Activated CD8-positive, alpha-beta memory T cell treated with anti-CD3 and anti-CD28 coated beads, Interleukin-2, amount 50 U/mL, for 24 hours (primary cell): ENCODE measurements around the gene ABCB1.
"Not testable (repeated sequence)": the region's sequence is repeated elsewhere in the genome, so short reads cannot be mapped to it uniquely, and the experiment has no call there.

Experiments
- DNase-seq: peaks from one replicate; pipeline ENCODE4 v3.0.0-alpha.2; 2020; ENCODE audit errors: extremely low read depth

ABCB1 gene

DNA sequence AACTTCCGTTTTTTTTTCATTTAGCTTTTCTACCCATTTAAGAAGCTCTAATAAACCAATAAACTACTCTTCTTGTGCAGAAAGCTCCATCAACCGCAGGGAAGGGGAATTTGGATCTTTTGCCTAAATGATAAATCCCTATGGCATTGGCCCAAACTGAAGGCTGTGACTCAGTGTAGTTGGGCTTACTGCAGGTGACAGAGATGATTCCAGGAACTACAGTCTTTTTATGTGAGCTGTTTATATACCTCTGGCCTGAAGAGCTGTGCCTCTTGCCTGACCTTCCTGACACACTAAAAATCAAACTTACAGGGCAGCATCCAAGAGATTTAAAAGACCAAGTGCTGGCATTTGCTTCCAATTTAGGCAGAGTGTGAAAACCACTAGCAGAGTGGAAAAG is 25.2 kb downstream of the ABCB1 start:
- DNase-seq: no peak

DNA sequence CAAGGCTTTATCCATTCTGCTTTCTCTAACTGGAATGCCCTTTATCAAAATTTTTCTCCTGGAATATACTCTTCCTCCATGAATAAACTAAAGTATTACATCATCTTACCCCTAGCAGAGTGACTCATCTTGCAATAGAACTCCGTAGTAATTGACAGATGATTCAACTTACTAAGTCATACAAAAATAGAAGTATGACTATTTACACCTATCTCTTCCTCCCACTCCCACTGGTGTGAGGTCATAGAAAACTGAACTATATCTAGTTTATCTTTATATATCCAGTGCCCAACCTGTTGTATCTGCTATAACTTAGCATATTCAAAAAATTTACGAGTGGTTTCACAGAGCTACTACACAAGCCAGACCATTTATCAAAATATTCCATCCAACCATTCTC is 26.1 kb downstream of the ABCB1 start:
- no peak for DNase-seq

DNA sequence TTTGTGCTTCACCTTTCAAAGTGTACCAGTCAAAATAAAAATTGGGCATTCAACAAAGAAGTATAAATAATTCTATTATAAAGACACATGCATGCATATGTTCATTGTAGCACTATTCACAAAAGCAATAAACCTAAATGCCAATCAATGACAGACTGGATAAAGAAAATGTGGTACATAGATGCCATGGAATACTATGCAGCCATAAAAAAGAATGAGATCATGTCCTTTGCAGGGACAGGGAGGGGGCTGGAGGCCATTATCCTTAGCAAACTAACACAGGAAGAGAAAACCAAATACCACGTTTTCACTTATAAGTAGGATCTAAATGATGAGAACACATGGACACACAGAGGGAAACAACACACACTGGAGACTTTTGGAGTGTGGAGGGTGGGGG is 28.2 kb downstream of the ABCB1 start:
- DNase-seq: not testable (repeated sequence)

DNA sequence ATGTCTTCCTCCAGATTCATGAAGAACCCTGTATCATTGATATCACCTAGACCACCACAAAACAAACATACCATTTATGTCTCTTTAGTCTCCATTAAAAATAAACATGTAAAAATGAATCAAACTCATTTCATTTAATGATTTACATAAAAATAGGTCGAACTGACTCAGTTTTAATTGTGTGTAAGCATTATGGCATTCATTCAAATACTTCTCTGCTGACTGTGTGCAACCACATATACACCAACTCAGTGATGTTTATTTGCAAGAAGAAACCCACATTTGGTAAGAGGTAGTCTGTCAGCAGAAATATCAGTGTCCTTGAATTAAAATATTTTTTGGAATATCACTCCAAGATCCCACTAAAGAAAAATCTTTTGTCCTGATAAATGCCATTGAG is 30.5 kb downstream of the ABCB1 start:
- DNase-seq: no peak

DNA sequence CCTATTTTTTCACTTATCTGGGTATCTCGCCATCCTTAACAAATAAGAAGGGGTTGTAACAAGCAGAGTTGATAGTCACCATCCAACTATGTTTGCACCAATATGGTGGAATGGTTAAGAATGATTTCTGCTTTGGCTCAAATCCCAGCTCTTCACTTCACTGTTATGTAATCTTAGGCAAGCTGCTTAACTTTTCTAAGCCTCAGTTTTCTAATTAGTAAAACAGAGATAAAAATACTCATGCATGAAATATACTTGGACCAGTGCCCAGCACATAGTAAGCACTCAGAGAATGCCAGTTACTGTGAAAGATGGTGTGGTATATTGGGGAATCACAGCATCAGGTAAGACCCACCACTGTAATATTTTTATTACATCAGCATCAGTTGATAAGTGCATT is 33.6 kb downstream of the ABCB1 start:
- no peak for DNase-seq

DNA sequence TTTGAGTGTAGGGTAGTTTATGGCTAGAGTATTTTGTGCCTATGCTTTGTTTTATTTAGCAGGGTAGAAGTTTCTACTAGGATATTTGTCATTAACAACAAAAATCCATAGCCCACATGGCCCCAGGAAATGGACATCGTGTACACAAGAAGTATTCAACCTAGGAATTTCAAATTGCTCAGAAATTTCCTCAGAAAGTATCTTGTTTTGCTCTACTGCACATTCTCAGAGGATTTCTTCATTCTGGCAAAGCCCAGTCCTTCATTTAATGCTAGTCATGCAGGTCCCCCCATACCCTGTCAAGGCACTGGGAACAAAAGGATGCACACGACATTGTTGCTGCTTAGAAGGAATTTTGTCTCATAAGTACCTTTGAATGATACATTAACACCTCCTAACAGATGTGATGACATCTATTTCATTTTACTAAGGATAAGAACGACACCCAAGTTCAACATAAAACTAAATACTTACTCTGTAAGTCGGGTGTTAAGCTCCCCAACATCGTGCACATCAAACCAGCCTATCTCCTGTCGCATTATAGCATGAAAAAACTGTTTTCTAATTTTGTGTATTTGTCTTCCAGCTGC is 34.3 kb downstream of the ABCB1 start:
- DNase-seq: no peak

DNA sequence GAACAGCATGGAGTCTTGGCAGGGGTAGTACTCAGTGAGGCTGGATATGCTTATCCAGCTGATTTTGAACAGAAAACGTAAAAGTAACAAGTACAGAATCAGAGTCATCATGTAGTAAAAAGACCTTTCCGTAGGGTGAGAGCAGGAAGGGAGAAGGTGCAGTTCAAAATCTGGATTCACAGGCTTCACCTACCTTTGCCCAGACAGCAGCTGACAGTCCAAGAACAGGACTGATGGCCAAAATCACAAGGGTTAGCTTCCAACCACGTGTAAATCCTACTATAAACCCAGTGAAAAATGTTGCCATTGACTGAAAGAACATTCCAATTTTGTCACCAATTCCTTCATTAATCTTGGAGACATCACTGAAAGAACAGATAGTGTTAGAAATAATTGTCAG is 34.8 kb downstream of the ABCB1 start:
- no peak for DNase-seq

DNA sequence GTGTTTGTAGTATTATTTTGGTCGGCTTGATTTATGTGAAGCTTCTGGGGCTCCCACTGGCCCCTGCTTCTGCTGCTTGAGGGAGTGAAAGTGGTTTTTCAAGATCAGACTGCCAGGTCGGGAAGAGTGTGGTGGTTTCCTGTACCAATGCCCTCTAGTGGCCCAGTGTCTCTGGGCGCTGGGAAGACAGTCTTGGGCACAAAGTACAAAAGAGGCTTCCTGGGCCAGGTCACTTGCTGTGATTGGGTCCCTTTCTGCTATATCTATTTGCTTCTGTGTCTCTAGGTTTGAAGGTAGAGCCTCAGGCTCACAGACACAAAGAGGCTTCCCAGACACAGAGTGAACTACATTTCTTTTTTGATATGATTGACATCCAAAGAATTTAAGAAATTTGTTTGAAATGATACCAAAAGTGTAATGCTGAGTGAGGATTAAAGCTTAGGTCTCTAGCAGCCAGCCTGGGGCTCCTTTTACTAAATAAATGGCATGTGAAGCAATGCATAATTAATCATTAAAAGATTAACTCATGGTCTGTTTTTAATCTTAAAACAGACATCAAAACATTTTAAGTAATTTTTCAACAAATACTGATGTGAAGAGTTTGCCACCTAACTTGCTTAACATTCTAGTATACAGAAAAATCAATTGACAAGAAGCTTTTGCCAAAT is 36.3 kb downstream of the ABCB1 start:
- DNase-seq: no peak

DNA sequence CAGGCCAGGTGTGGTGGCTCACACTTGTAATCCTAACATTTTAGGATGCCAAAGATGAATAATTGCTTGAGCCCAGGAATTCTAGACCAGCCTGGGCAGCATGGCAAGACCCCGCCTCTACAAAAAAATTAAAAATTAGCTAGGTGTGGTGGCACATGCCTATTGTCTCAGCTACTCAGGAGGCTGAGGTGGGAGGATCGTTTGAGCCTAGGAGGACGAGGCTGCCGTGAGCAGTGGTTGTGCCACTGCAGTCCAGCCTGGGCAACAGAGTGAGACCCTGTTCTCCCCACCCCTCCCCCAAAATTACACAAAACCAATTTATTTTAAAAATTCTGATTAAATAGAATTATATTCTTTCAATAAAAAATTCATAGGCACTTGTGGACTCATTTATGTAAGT is 39.0 kb downstream of the ABCB1 start:
- DNase-seq: no peak

DNA sequence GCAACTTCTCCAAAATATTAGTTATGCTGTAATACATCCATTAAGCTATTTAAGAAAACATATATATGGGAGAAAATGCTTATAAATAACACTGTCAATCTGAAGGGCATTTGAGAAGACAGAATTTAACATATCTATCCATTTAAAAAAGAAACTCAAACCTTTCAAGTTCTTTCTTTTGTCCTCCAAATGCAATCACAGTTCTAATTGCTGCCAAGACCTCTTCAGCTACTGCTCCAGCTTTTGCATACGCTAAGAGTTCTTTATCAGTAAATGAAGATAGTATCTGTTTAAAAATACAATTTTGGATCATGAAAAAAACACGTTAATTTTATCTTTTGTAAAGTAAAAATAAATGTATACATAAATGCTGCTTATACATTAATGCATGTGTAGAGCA is 39.6 kb downstream of the ABCB1 start:
- DNase-seq: no peak

DNA sequence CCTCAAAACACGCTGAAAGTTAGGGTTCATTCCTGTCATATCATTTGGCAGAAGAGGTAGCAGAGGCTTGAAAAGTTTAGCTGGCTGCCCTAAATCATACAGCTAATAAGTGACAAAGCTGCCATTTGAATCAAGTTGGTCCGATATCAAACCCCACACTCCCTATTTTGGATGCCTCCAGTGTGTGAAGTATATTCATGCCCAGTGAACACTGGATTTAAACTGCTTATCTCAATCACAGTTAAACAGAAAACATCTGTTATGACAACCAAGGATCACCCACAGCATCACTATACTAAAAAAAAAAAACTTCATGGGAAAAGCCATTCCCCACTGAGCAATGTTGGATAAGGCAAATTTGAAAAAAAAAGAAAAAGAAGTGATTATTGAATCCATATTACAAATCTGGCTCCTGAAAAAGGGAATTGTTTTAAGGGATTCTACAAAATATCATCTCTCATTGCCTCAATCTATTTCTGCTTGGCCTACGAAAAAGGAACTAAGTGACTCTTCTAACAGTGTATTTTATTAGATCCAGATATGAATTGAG is 48.3 kb downstream of the ABCB1 start:
- no peak for DNase-seq

DNA sequence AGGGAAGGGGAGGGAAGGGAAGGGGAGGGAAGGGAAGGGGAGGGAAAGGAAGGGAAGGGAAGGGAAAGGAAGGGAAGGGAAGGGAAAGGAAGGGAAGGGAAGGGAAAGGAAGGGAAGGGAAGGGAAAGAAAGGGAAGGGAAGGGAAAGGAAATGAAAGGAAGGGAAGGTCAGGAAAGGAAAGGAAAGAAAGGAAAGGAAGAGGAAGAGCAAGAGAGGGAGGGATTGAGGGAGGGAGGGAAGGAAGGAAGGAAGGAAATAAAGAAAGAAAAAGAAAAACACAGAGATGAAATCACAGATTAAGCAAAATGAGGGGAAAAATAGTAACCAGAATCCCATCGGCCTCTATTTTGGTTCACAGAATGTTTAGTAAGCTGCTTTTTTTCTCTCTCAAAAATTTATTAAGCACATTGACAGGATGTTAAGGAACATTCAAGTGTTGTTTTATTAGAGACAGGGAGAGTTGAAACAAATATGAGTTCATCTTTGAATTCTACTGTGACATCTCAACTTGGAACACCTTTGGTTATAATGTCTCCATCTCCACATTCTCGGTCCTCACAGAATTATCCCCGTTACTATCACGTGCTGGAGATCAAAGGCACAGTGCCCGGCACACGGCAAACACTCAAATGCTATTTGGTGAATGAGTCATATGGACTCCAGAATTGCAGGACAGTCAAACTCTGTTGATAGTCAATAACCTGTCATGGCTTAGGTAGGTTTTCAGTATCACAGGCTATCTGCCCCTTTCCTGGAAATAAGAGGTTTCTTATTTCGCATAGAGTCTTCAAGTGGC is 52.4 kb downstream of the ABCB1 start:
- no peak for DNase-seq

DNA sequence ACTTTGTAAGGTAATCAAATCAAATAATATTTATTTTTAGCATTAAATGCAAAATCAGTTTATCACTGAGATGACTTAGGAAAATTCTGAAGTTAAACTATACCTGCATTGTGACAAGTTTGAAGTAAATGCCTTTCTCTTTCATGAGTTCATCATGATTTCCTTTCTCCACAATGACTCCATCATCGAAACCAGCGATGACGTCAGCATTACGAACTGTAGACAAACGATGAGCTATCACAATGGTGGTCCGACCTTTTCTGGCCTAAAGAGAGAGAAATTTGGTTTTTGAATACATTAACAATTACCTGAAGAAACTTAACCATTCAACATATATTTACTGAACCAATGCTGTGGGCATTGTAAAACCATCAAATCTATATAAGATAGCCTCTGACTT is 54.9 kb downstream of the ABCB1 start:
- no peak for DNase-seq

DNA sequence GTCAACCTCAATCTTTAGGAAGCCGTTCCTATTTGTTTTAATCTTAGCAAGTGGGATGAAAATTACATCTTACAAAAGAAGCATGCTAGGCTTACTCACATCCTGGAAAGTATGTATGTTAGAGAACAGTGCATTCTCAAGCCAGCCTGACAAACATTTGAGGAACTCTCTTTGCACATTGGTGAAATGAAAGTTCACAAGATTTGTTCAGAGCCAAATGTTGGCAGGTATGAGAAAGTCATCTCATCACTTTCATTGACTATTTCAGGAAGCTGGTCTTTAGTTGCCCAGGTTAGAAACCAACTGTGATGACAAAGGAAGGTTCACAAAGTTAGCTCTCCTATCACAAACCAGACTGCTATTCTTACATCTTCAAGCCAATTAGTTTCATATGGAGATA is 57.1 kb downstream of the ABCB1 start:
- no peak for DNase-seq

DNA sequence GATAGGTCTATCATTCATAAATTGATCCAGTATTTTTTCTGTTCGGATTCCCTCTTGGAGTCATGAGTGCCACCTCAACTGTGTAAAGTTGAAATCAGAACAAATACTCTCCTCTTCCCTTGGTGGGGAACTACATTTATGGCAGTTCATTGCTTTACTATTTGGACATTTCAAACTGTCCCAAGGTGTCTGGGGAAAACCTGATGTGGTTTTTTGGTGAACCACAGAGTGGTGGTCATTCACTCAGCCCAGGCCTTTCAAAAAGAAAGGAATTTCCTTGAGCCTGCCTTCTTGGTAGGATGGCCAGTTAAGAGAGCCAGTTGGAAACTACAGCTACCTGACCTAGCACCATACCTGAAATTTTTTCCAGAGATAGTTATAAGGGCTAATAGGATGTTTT is 59.0 kb downstream of the ABCB1 start:
- no peak for DNase-seq

DNA sequence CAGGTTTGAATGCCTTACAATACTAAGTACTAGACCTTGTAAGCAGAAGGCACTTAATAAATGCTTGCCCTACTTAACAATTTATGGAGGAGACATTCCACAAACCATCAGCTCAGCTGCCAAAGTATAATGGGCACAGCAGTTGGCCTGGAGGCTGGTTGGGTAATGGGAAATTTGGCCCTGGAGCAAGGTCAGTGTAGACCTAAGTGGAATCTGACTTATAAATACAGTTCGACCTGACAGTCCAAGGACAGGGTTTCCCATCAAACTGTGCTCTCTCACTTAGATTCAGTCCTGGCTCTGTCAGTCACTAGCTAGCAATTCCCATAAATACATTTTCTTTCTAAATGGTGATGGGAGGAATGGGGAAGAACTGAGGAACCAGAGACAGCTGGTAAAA is 62.6 kb downstream of the ABCB1 start:
- DNase-seq: no peak

DNA sequence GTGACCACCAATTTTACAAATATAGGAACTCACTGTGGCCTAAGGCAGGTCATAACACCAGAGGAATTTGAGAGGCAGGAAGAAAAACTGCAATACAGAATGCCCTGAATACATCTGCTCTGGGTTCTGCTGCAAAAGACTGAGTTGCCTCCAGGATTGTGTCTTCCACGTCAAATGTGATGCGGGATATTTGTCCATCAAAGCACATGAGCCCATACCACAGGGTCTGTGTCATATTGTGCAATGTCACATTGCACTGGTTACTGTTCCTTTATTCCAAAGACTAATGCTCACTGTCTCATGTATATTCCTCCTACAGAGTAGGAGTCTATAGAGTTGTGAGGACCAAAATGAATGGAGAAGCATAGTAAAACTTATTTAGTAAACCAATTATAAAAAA is 66.6 kb downstream of the ABCB1 start:
- no peak for DNase-seq

DNA sequence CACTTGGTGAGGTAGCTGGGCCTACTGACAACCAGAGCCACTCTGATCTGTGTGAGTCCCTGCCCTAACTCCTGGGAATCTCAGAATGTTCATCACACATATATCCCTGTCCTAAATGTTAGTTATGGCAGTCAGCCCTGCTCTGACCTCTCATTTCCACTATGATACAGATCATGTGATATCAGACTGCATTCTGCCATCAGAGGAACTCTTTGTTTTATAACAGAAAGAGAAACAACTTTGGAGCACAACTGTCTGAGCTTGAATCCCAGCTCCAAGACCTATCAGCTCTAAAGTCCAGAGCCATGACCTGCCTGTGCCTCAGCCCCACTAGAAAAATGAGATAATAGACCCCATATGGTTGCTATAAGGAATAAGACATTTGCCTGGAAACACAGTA is 70.6 kb downstream of the ABCB1 start:
- no peak for DNase-seq

DNA sequence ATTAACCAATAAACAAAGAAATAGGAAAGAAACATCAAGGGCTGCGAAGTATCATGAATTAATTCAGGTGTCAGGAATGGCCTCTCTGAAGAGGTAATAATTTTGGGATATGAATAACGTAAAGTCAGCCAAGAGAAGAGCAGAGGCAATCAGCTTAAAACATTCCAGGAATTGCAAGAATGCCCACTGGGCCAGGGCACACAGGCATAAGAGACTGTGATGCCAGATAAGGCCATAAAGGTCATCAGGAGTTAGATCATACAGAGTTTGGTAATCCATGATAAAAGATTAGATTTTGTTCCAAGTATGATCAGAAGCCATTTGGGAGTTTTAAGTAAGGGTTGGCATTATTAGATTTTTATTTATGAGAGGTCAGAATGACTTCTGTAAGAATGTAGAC is 72.0 kb downstream of the ABCB1 start:
- no peak for DNase-seq

DNA sequence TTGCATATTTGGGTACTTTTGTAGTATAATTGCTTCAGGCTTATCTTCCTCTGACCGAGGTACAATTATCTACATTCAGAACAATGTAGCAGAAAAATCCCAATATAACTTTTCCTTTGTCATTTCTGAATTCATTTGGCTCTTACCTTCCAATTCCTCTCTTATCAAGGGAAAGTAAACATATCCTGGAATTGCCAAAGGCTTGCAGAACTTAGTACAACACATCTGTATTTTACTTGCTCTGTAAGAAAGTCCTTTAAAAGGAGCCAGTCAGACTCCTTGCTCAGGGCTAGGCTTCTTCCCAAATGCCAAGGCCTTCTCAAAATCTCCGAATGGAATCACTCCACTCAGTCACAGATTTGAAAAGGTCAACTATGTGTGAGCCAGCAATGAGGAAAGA is 81.9 kb downstream of the ABCB1 start:
- no peak for DNase-seq

DNA sequence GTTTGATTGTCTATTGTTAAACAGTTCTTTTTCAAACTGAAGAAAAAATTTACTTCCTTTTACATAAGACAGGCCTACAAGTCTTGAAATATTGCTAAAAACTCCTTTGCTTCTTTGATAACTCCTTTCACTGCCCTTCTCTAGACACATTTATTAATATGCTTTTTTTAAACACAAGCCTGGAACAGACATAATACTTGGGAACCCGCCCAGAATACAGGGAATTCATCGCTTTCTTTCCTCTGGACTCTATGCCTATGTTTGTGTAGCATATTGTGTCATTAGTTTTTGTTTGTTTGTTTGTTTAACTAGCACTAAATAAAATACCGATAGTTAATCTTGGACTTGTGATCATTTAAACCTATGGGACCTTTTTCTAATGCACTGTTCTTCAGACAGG is 82.8 kb downstream of the ABCB1 start:
- DNase-seq: no peak

DNA sequence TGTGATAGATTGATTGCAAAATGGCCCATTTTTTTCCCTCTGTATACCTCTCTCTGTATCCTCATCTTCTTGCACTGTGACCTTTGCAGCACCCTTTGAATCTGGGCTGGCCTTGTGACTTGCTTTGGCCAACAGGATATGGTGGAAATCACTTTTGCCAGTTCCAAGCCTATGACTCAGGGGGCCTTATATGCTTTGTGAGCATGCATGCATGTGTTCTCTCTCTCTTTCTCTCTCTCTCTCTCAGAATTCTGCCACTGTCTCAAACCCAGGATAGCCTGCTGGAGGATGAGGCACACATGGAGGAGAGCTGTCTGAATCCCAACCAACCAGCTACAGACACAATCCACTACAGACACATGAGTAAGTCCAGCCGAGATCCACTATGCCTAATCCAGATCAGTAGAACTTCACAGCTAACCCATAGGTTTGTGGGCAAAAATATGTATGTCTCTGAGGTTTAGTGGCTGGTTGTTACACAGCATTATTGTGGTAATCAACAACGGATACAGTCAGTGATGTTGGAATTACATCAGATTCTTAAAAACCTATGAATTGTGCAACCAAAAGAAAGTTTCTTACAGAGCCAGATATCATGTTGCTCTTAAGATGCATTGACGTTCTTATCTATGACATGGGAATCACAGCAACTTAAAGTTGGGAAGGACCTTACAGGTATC is 83.4 kb downstream of the ABCB1 start:
- DNase-seq: no peak
